ENCODE data around the gene ITK. TPM values are rescaled to one million over a fixed set of nuclear protein-coding genes. Genes with fewer than 3 reads are reported as not detected.

ITK gene
- total RNA-seq, 1 experiment from 2014 or later, result not detected

GRCh38 chr5:157148734-157149615 is 31.7 kb upstream of the ITK start:
- ChIA-PET POLR2A (interaction anchor here (0.6 kb wide), 1 partner anchor 215 kb away, joined by 4 read pairs; no protein-coding TSS in a partner anchor), CTCF (interaction anchor here (0.6 to 1.1 kb wide), 7 partner anchors 15 to 853 kb away, joined by 3 to 4 read pairs (median 3); no protein-coding TSS in a partner anchor)
- Histone ChIP-seq H3K9me3 (no peaks in the 10 kb centered on the region), H3K4me3 (ENCODE audit: low read depth, low read length) (no peak overlapping the region), H3K36me3 (ENCODE audit: control insufficient read depth, insufficient read depth, low read length) (no peaks in the 10 kb centered on the region), H3K4me1 (no peaks in the 10 kb centered on the region), H3K27me3 (replicated peaks; ENCODE audit: control insufficient read depth, insufficient read depth, low read length) (no peaks in the 10 kb centered on the region)
- DNase-seq, result peak; percentile 66 to 78
- no peak overlapping the region for H3K27ac Mint-ChIP-seq (ENCODE audit: unreplicated experiment)
- H3K27me3 Mint-ChIP-seq (ENCODE audit: insufficient read depth, unreplicated experiment), result peaks cover 6% of the 10 kb centered on the region
- TF ChIP-seq CTCF (IDR thresholded peaks at IDR 0.05; ENCODE audit: insufficient read depth in 1 of 2, low read depth in 1 of 2, low read length in 1 of 2, severe bottlenecking in 1 of 2, unreplicated experiment in 1 of 2), result peak; percentile 78 to 88
- H3K9me3 Mint-ChIP-seq (ENCODE audit: unreplicated experiment), result no peaks in the 10 kb centered on the region
- H3K4me3 Mint-ChIP-seq (ENCODE audit: unreplicated experiment), result no peak overlapping the region
- peaks cover 9% of the 10 kb centered on the region for H3K4me1 Mint-ChIP-seq (ENCODE audit: low read depth, unreplicated experiment)
- H3K36me3 Mint-ChIP-seq (ENCODE audit: insufficient read depth, unreplicated experiment), result no peaks in the 10 kb centered on the region
- no TSS peak for BruUV-seq (replicated peaks)
- intact Hi-C loops (cut with micrococcal nuclease; ENCODE audit: unreplicated experiment), result loop anchor here (1.0 to 5.0 kb wide), 3 partner anchors 103 to 328 kb away; no protein-coding TSS in a partner anchor

GRCh38 chr5:157150995-157151394 is 29.6 kb upstream of the ITK start:
- Mint-ChIP-seq H3K9me3 (ENCODE audit: unreplicated experiment) (no peaks in the 10 kb centered on the region), H3K4me1 (ENCODE audit: low read depth, unreplicated experiment) (peaks cover 4% of the 10 kb centered on the region), H3K27ac (ENCODE audit: unreplicated experiment) (no peak overlapping the region), H3K36me3 (ENCODE audit: insufficient read depth, unreplicated experiment) (no peaks in the 10 kb centered on the region), H3K27me3 (ENCODE audit: insufficient read depth, unreplicated experiment) (peaks cover 20% of the 10 kb centered on the region), H3K4me3 (ENCODE audit: unreplicated experiment) (no peak overlapping the region)
- no peak for TF ChIP-seq CTCF (IDR thresholded peaks at IDR 0.05; ENCODE audit: insufficient read depth in 1 of 2, low read depth in 1 of 2, low read length in 1 of 2, severe bottlenecking in 1 of 2, unreplicated experiment in 1 of 2)
- ChIA-PET POLR2A (no interaction called here), CTCF (interaction anchor here (0.6 kb wide), 1 partner anchor 157 kb away, joined by 3 read pairs; no protein-coding TSS in a partner anchor)
- no TSS peak for BruUV-seq (replicated peaks)
- intact Hi-C loops (cut with micrococcal nuclease; ENCODE audit: unreplicated experiment), result no loop called here
- Histone ChIP-seq H3K4me3 (ENCODE audit: low read depth, low read length) (no peak overlapping the region), H3K9me3 (no peaks in the 10 kb centered on the region), H3K27me3 (replicated peaks; ENCODE audit: control insufficient read depth, insufficient read depth, low read length) (no peaks in the 10 kb centered on the region), H3K4me1 (no peaks in the 10 kb centered on the region), H3K36me3 (ENCODE audit: control insufficient read depth, insufficient read depth, low read length) (no peaks in the 10 kb centered on the region)
- no peak for DNase-seq

- Mint-ChIP-seq H3K36me3 (ENCODE audit: insufficient read depth, unreplicated experiment) (no peaks in the 10 kb centered on the region), H3K9me3 (ENCODE audit: unreplicated experiment) (no peaks in the 10 kb centered on the region), H3K4me1 (ENCODE audit: low read depth, unreplicated experiment) (no peaks in the 10 kb centered on the region), H3K27me3 (ENCODE audit: insufficient read depth, unreplicated experiment) (peaks cover 29% of the 10 kb centered on the region), H3K27ac (ENCODE audit: unreplicated experiment) (no peak overlapping the region), H3K4me3 (ENCODE audit: unreplicated experiment) (no peak overlapping the region)
- Histone ChIP-seq H3K36me3 (ENCODE audit: control insufficient read depth, insufficient read depth, low read length) (no peaks in the 10 kb centered on the region), H3K4me3 (ENCODE audit: low read depth, low read length) (no peak overlapping the region), H3K4me1 (no peaks in the 10 kb centered on the region), H3K9me3 (no peaks in the 10 kb centered on the region), H3K27me3 (replicated peaks; ENCODE audit: control insufficient read depth, insufficient read depth, low read length) (no peaks in the 10 kb centered on the region)
- no peak for DNase-seq
- TF ChIP-seq CTCF (IDR thresholded peaks at IDR 0.05; ENCODE audit: insufficient read depth in 1 of 2, low read depth in 1 of 2, low read length in 1 of 2, severe bottlenecking in 1 of 2, unreplicated experiment in 1 of 2), result no peak
- intact Hi-C loops (cut with micrococcal nuclease; ENCODE audit: unreplicated experiment), result no loop called here
- ChIA-PET CTCF (no interaction called here), POLR2A (no interaction called here)
- no TSS peak for BruUV-seq (replicated peaks)
These were observed 25.3 kb upstream of the ITK start for GRCh38 chr5:157155297-157155696.
